GM19468 (cell line): ENCODE measurements around the gene COQ10A.

Experiments
- ATAC-seq: cut with Tn5 transposase; IDR thresholded peaks from one replicate; pipeline ENCODE4 v1.9.1; 2021; ENCODE audit warnings: mild to moderate bottlenecking, moderate library complexity, moderate number of reproducible peaks; ENCODE audit not compliant: unreplicated experiment; ENCODE audit errors: extremely low read depth

Gene COQ10A

GRCh38 chr12:56304872-56305590, 38.3 kb downstream of the COQ10A start:
- no peak for ATAC-seq

- ATAC-seq: no peak
Measured at GRCh38 chr12:56307221-56307965, 40.7 kb downstream of the COQ10A start.

GRCh38 chr12:56308714-56309113, 42.0 kb downstream of the COQ10A start:
- ATAC-seq: no peak

- no peak for ATAC-seq
Measured at GRCh38 chr12:56311003-56311402, 44.3 kb downstream of the COQ10A start.

- ATAC-seq: no peak
Measured at GRCh38 chr12:56315249-56315621, 48.5 kb downstream of the COQ10A start.

- peak; percentile 83 for ATAC-seq
Measured at GRCh38 chr12:56315622-56316473, 49.1 kb downstream of the COQ10A start, which contains the start of gene CNPY2. Gene CNPY2, minus strand, starts transcription at chr12:56315988. Its CDS starts 771 bp downstream, at chr12:56315217.

GRCh38 chr12:56317675-56318074, 50.9 kb downstream of the COQ10A start:
- ATAC-seq: no peak
